K562 (cell line): ENCODE results near the gene WDR49. TPM values are rescaled to one million over a fixed set of nuclear protein-coding genes. Genes with fewer than 3 reads are reported as not detected.

Source experiments
- ATAC-seq: fragments of 200-7000 bp; cut with Tn5 transposase; 3 replicates; pipeline ENCODE4 v1.9.1; 2020; ENCODE audit warnings: moderate library complexity
- BruUV-seq: library from RNA; stranded (reverse); fragments of 400-500 nt; replicated peaks from 2 replicates; lab custom pipeline; 2021; lab: Mats Ljungman, UMichigan
- CTCF ChIA-PET: fragments of 300-600 bp; formaldehyde crosslinking; extraction: SDS; loops from one replicate; lab custom pipeline; 2021; ENCODE audit warnings: low intra/inter-chr PET ratio; lab: Yijun Ruan, JAX
- POLR2A ChIA-PET: fragments of 300-600, 350-650 bp; sonication (Branson Sonifier 250); formaldehyde crosslinking; extraction: SDS; loops from one replicate; lab custom pipeline; 2021; ENCODE audit warnings: antibody characterized with exemption, inconsistent platforms; lab: Yijun Ruan, JAX
- DNase-seq, 4 experiments: peaks; one replicate each; pipeline versions ENCODE4 v3.0.0 to v3.0.0-alpha.2; 2011 to 2018; ENCODE audit warnings: low spot score in 3 of 4, mixed read lengths in 3 of 4; ENCODE audit errors: extremely low read depth in 1 of 4
- FAIRE-seq: peaks from 2 replicates; lab custom pipeline; 2011; peaks lifted over from hg19 to GRCh38; lab: Jason Lieb, UNC
- H2AFZ ChIP-seq: 2 replicates; pipeline ENCODE4 v1.6.0; 2011; ENCODE audit warnings: low read depth, low read length, control low read depth, inconsistent platforms
- H3K27ac ChIP-seq: fragments of 200-600 bp; 3 replicates; pipeline ENCODE4 v1.8.0; 2011; ENCODE audit warnings: low read depth, mild to moderate bottlenecking, control low read depth, inconsistent platforms, low read length, moderate library complexity, mixed read lengths; ENCODE audit errors: extremely low read depth
- H3K27me3 ChIP-seq, 2 experiments: fragments of 300-600 bp in 1 of 2; 2 replicates in 1 of 2; 3 replicates in 1 of 2; pipeline versions ENCODE4 v1.6.0 to v1.8.0; 2011; ENCODE audit warnings: inconsistent platforms in 2 of 2, low read length in 2 of 2, mild to moderate bottlenecking in 1 of 2, mixed read lengths in 1 of 2, moderate library complexity in 1 of 2; ENCODE audit not compliant: control insufficient read depth in 2 of 2, insufficient read depth in 2 of 2
- H3K36me3 ChIP-seq: fragments of 300-600 bp; 3 replicates; pipeline ENCODE4 v1.8.0; 2011; ENCODE audit warnings: mild to moderate bottlenecking, low read length, inconsistent platforms; ENCODE audit not compliant: control insufficient read depth, insufficient read depth
- H3K4me1 ChIP-seq, 2 experiments: fragments of 200-600 bp in 1 of 2; replicated peaks in 1 of 2; 2 replicates in 1 of 2; 3 replicates in 1 of 2; pipeline versions ENCODE4 v1.5.1 to v1.8.0; 2011; ENCODE audit warnings: inconsistent platforms in 2 of 2, low read length in 2 of 2, mild to moderate bottlenecking in 1 of 2, mixed read lengths in 1 of 2, moderate library complexity in 1 of 2; ENCODE audit not compliant: control insufficient read depth in 2 of 2, insufficient read depth in 2 of 2
- H3K4me2 ChIP-seq: 2 replicates; pipeline ENCODE4 v1.6.1; 2011; ENCODE audit warnings: low read length, control low read depth, inconsistent platforms, mixed read lengths; ENCODE audit not compliant: insufficient read depth
- H3K4me3 ChIP-seq: fragments of 200-600 bp; sonication (generic), shearing (Covaris generic); 2 replicates; pipeline ENCODE4 v1.5.1; 2016; ENCODE audit warnings: control low read depth, inconsistent platforms
- H3K79me2 ChIP-seq: fragments of 200-600 bp; 3 replicates; pipeline ENCODE4 v1.8.0; 2011; ENCODE audit warnings: low read length, inconsistent platforms; ENCODE audit not compliant: control insufficient read depth, insufficient read depth
- H3K9ac ChIP-seq, 2 experiments: 2 replicates each; pipeline versions ENCODE4 v1.6.0 to v1.6.1; 2011; ENCODE audit warnings: low read depth in 2 of 2, low read length in 2 of 2, control low read depth in 1 of 2, inconsistent platforms in 1 of 2, mild to moderate bottlenecking in 1 of 2, mixed read lengths in 1 of 2; ENCODE audit not compliant: insufficient read depth in 1 of 2
- H3K9me1 ChIP-seq: one replicate; pipeline ENCODE4 v1.6.0; 2011; ENCODE audit warnings: inconsistent platforms, mild to moderate bottlenecking, low read length, moderate library complexity; ENCODE audit not compliant: control insufficient read depth, insufficient read depth
- H3K9me3 ChIP-seq: replicated peaks from 2 replicates; pipeline ENCODE4 v1.5.1; 2011; ENCODE audit warnings: low read depth, low read length, inconsistent platforms; ENCODE audit not compliant: control insufficient read depth, insufficient read depth
- H4K20me1 ChIP-seq: replicated peaks from 2 replicates; pipeline ENCODE4 v1.6.1; 2011; ENCODE audit warnings: low read length, inconsistent platforms, mixed read lengths; ENCODE audit not compliant: control insufficient read depth, insufficient read depth
- RFX7 ChIP-seq: fragments of 250-450 bp; sonication (Bioruptor Pico); IDR thresholded peaks from 2 replicates; pipeline ENCODE4 v1.5.1; 2021; ENCODE audit warnings: mild to moderate bottlenecking
- WGBS: fragments of 100-300 bp; shearing (Covaris generic); methylation state at CpG from one replicate; pipeline ENCODE4 v1.1.6; 2016; ENCODE audit warnings: low coverage, mixed read lengths; ENCODE audit not compliant: insufficient coverage; ENCODE audit errors: missing lambda C conversion rate; 5-methylcytosine and 5-hydroxymethylcytosine counted together
- in situ Hi-C: fragments of 300-500 bp; cut with MboI; formaldehyde crosslinking; loops from 4 replicates; pipeline ENCODE4 v1.15.0; 2018; ENCODE audit warnings: inconsistent platforms, mixed read lengths
- intact Hi-C: fragments of 100-400 bp; cut with micrococcal nuclease; formaldehyde crosslinking; loops from 2 replicates; pipeline ENCODE4 v1.14.2; 2022
- polyA plus RNA-seq, 8 experiments: library from polyadenylated mRNA; depleted of rRNA in 4 of 8; stranded (reverse) in 5 of 8; unstranded in 3 of 8; fragments of >200 nt; fragmentation: Nextera tagmentation in 2 of 8; fragmentation: Illumina TruSeq in 1 of 8; extraction: Ambion mirVana in 2 of 8; extraction: Trizol in 1 of 8; gene quantifications; 2 replicates each; pipeline versions ENCODE4 v1.2.1 to v1.2.3, GENCODE V29; 2011 to 2014; ENCODE audit warnings: inconsistent platforms in 1 of 8, missing spikeins in 1 of 8
- total RNA-seq, 7 experiments: library from RNA; depleted of rRNA in 6 of 7; stranded (reverse); fragments of >200 nt in 6 of 7; fragmentation: Illumina TruSeq in 2 of 7; extraction: Trizol in 2 of 7; gene quantifications; 2 replicates each; pipeline versions ENCODE4 v1.2.1 to v1.2.3, GENCODE V29; 2011 to 2021; ENCODE audit warnings: low replicate concordance in 1 of 7
- TF ChIP-seq, protein P1 (sequence below): fragments of 450-650 bp; IDR thresholded peaks from 2 replicates; pipeline ENCODE4 v1.6.1; 2016; ENCODE audit warnings: low read depth, mild to moderate bottlenecking, moderate library complexity
- TF ChIP-seq, protein P2 (sequence below): sonication (generic); formaldehyde crosslinking; IDR thresholded peaks from 2 replicates; pipeline ENCODE4 v1.8.1; 2023; ENCODE audit warnings: mild to moderate bottlenecking, missing genetic modification reagents
- TF ChIP-seq, protein P3 (sequence below): fragments of 450-650 bp; IDR thresholded peaks from 2 replicates; pipeline ENCODE4 v1.6.1; 2016; ENCODE audit warnings: mild to moderate bottlenecking, moderate library complexity

Gene WDR49
- total and polyA plus RNA-seq, 9 of the 15 experiments (the other 6 are each of a cell fraction or from before 2014, with no cell fraction given) = not detected

DNA sequence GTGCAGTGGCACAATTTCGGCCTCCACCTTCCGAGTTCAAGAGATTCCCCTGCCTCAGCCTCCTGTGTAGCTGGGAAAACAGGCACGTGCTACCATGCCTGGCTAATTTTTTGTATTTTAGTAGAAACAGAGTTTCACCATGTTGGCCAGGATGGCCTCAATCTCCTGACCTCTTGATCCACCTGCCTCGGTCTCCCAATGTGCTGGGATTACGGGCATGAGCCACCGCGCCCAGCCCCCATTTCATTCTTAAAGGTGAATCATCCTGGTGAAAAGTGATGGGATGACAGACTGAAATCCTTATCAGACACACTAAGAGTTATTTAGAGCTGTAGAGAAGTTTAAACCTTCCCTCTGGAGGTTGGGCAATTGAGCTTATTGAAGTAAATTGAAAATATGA, 155.8 kb downstream of the WDR49 start:
- ATAC-seq = no peak
- no peak overlapping the region for H3K9ac ChIP-seq
- in situ Hi-C loops = no loop called here
- no peak overlapping the region for H3K4me2 ChIP-seq
- no peaks in the 10 kb centered on the region for H4K20me1 ChIP-seq
- ChIA-PET CTCF (no interaction called here), POLR2A (no interaction called here)
- H3K9me1 ChIP-seq = no peaks in the 10 kb centered on the region
- H3K79me2 ChIP-seq = no peaks in the 10 kb centered on the region
- H3K27me3 ChIP-seq = no peaks in the 10 kb centered on the region
- no peak overlapping the region for H3K4me3 ChIP-seq
- WGBS = 0% methylated on average over 5 of the region's 7 CpGs
- H3K4me1 ChIP-seq = no peaks in the 10 kb centered on the region
- no peak overlapping the region for H2AFZ ChIP-seq
- intact Hi-C loops = no loop called here
- no peak for DNase-seq
- no peaks in the 10 kb centered on the region for H3K9me3 ChIP-seq
- BruUV-seq = no TSS peak
- FAIRE-seq = no peak
- no peaks in the 10 kb centered on the region for H3K36me3 ChIP-seq
- no peak overlapping the region for H3K27ac ChIP-seq
- TF ChIP-seq RFX7 (CRISPR knock-in tag) = no peak
- TF ChIP-seq, protein P1, sequence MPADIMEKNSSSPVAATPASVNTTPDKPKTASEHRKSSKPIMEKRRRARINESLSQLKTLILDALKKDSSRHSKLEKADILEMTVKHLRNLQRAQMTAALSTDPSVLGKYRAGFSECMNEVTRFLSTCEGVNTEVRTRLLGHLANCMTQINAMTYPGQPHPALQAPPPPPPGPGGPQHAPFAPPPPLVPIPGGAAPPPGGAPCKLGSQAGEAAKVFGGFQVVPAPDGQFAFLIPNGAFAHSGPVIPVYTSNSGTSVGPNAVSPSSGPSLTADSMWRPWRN = no peak
- TF ChIP-seq, protein P2, sequence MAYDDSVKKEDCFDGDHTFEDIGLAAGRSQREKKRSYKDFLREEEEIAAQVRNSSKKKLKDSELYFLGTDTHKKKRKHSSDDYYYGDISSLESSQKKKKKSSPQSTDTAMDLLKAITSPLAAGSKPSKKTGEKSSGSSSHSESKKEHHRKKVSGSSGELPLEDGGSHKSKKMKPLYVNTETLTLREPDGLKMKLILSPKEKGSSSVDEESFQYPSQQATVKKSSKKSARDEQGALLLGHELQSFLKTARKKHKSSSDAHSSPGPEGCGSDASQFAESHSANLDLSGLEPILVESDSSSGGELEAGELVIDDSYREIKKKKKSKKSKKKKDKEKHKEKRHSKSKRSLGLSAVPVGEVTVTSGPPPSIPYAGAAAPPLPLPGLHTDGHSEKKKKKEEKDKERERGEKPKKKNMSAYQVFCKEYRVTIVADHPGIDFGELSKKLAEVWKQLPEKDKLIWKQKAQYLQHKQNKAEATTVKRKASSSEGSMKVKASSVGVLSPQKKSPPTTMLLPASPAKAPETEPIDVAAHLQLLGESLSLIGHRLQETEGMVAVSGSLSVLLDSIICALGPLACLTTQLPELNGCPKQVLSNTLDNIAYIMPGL (CRISPR knock-in tag) = no peak
- TF ChIP-seq, protein P3, sequence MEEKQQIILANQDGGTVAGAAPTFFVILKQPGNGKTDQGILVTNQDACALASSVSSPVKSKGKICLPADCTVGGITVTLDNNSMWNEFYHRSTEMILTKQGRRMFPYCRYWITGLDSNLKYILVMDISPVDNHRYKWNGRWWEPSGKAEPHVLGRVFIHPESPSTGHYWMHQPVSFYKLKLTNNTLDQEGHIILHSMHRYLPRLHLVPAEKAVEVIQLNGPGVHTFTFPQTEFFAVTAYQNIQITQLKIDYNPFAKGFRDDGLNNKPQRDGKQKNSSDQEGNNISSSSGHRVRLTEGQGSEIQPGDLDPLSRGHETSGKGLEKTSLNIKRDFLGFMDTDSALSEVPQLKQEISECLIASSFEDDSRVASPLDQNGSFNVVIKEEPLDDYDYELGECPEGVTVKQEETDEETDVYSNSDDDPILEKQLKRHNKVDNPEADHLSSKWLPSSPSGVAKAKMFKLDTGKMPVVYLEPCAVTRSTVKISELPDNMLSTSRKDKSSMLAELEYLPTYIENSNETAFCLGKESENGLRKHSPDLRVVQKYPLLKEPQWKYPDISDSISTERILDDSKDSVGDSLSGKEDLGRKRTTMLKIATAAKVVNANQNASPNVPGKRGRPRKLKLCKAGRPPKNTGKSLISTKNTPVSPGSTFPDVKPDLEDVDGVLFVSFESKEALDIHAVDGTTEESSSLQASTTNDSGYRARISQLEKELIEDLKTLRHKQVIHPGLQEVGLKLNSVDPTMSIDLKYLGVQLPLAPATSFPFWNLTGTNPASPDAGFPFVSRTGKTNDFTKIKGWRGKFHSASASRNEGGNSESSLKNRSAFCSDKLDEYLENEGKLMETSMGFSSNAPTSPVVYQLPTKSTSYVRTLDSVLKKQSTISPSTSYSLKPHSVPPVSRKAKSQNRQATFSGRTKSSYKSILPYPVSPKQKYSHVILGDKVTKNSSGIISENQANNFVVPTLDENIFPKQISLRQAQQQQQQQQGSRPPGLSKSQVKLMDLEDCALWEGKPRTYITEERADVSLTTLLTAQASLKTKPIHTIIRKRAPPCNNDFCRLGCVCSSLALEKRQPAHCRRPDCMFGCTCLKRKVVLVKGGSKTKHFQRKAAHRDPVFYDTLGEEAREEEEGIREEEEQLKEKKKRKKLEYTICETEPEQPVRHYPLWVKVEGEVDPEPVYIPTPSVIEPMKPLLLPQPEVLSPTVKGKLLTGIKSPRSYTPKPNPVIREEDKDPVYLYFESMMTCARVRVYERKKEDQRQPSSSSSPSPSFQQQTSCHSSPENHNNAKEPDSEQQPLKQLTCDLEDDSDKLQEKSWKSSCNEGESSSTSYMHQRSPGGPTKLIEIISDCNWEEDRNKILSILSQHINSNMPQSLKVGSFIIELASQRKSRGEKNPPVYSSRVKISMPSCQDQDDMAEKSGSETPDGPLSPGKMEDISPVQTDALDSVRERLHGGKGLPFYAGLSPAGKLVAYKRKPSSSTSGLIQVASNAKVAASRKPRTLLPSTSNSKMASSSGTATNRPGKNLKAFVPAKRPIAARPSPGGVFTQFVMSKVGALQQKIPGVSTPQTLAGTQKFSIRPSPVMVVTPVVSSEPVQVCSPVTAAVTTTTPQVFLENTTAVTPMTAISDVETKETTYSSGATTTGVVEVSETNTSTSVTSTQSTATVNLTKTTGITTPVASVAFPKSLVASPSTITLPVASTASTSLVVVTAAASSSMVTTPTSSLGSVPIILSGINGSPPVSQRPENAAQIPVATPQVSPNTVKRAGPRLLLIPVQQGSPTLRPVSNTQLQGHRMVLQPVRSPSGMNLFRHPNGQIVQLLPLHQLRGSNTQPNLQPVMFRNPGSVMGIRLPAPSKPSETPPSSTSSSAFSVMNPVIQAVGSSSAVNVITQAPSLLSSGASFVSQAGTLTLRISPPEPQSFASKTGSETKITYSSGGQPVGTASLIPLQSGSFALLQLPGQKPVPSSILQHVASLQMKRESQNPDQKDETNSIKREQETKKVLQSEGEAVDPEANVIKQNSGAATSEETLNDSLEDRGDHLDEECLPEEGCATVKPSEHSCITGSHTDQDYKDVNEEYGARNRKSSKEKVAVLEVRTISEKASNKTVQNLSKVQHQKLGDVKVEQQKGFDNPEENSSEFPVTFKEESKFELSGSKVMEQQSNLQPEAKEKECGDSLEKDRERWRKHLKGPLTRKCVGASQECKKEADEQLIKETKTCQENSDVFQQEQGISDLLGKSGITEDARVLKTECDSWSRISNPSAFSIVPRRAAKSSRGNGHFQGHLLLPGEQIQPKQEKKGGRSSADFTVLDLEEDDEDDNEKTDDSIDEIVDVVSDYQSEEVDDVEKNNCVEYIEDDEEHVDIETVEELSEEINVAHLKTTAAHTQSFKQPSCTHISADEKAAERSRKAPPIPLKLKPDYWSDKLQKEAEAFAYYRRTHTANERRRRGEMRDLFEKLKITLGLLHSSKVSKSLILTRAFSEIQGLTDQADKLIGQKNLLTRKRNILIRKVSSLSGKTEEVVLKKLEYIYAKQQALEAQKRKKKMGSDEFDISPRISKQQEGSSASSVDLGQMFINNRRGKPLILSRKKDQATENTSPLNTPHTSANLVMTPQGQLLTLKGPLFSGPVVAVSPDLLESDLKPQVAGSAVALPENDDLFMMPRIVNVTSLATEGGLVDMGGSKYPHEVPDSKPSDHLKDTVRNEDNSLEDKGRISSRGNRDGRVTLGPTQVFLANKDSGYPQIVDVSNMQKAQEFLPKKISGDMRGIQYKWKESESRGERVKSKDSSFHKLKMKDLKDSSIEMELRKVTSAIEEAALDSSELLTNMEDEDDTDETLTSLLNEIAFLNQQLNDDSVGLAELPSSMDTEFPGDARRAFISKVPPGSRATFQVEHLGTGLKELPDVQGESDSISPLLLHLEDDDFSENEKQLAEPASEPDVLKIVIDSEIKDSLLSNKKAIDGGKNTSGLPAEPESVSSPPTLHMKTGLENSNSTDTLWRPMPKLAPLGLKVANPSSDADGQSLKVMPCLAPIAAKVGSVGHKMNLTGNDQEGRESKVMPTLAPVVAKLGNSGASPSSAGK = no peak
